ENCODE data around the gene EVPL.

EVPL gene

DNA sequence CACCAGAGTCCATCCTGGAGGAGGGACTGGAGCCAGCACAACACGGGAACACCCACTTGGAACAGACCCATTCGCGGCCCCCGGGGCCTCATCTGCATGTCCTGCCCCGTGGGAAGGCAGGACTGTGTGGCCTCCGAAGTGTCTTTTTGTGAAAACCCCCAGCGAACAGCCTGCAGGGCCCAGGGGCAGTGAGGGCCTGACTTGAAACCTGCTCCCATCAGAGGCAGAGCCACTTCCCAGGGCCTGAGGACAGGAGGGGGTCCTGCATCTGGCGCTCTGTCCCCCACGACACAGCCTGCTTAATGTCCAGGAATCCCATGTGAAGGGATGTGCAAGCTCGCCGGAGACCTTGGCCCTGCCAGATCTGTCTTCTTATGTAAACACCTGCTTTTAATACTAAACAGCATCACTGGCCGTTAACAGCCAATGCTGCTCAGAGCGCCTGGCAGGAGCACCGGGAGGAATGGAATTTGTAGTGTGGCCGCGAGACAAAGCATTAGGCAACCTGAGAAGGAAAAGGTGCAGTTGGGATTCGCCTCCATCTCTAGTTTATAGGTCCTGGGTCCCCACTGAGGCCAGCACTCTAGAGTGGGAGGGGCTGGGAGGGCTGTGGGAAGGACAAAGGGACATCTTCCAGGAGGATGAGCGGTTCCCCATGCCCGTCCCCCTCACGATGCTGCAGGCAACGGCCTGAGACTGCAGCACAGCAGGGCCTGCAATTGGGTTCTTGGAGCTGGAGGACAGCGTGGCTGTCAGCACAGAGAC, 9.6 kb upstream of the EVPL start:
- H3K36me3 Mint-ChIP-seq (ENCODE audit: low read depth): peaks cover 47% of the 10 kb centered on the region
- no peaks in the 10 kb centered on the region for H3K4me1 Mint-ChIP-seq (ENCODE audit: low read depth)
- intact Hi-C loops (cut with micrococcal nuclease): no loop called here
- no peak overlapping the region for H3K4me3 Mint-ChIP-seq
- no peaks in the 10 kb centered on the region for H3K27me3 Mint-ChIP-seq
- no peak overlapping the region for H3K27ac Mint-ChIP-seq
- H3K9me3 Mint-ChIP-seq: no peaks in the 10 kb centered on the region

DNA sequence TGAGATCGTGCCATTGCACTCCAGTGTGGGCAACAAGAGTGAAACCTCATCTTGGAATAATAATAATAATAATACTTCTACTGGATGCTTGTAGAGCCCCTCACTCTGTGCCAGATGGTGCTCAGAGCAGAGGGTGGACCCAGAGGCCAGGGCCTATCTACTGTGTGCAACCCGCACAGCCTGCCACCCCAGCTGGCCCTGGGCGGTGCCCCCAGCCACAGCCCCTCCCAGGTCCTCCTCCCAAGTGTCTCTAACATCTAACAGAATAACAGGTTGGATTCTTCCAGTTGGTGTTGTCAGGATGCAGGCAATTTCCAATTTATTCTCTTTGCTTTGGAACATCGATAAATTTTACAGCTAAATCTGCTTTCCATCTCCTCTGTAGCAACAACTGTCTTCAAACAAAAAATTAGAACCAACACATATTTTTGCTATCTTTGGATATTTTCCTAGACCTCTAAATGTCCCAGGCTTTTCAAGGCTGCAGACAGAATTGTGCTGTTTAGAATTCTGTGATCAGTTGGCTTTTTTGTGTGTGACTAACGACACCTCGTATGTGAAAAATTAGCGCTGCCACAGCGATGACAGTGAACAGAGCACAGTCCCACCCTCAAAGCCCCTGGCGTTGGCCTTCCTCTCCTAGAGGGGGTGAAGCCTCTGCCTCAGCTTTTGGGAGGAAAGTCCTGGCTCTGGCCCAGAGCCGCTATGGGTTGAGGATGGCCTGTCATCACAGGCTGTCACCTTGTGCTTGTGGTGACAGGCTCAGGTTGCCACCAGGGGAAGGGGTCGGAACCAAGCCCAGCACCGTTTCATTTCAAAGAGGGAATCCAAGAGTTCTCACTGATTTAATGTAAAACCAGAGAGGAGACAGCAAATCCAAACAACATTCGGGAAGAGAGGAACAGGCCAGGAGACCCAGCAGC, 7.6 kb upstream of the EVPL start:
- no peaks in the 10 kb centered on the region for H3K9me3 Mint-ChIP-seq
- peaks cover 3% of the 10 kb centered on the region for H3K4me1 Mint-ChIP-seq (ENCODE audit: low read depth)
- no peak overlapping the region for H3K27ac Mint-ChIP-seq
- peaks cover 27% of the 10 kb centered on the region for H3K36me3 Mint-ChIP-seq (ENCODE audit: low read depth)
- intact Hi-C loops (cut with micrococcal nuclease): no loop called here
- peaks cover 4% of the 10 kb centered on the region for H3K27me3 Mint-ChIP-seq
- no peak overlapping the region for H3K4me3 Mint-ChIP-seq

DNA sequence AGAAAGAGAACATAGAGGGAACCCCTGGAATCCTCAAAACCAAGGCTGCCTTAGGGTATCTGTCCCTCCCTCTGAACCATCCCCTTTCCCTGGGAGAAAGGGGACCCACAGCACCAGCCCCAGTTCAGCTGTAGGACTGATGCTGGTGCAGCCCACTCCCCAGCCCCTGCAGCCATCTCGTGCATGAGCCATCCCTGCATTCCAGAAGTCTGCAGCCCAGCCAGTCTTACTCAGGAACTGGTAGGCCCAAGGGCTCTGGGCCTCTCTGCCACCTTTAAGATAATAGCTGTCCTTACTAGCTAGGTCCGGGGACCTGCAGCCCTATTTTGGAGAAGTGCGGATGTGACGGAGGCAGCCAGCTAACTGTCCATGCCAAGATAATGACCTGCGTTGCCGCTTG, 6.0 kb upstream of the EVPL start:
- Mint-ChIP-seq H3K4me1 (ENCODE audit: low read depth) (peaks cover 9% of the 10 kb centered on the region), H3K9me3 (no peaks in the 10 kb centered on the region), H3K27me3 (peaks cover 15% of the 10 kb centered on the region), H3K36me3 (ENCODE audit: low read depth) (peaks cover 12% of the 10 kb centered on the region), H3K4me3 (no peak overlapping the region), H3K27ac (no peak overlapping the region)
- intact Hi-C loops (cut with micrococcal nuclease): no loop called here

- Mint-ChIP-seq H3K27ac (no peak overlapping the region), H3K36me3 (ENCODE audit: low read depth) (peaks cover 9% of the 10 kb centered on the region), H3K4me3 (no peak overlapping the region), H3K27me3 (peaks cover 15% of the 10 kb centered on the region), H3K9me3 (no peaks in the 10 kb centered on the region), H3K4me1 (ENCODE audit: low read depth) (peaks cover 9% of the 10 kb centered on the region)
- intact Hi-C loops (cut with micrococcal nuclease): no loop called here
These were observed 5.6 kb upstream of the EVPL start for GRCh38 chr17:76032780-76033108.

DNA sequence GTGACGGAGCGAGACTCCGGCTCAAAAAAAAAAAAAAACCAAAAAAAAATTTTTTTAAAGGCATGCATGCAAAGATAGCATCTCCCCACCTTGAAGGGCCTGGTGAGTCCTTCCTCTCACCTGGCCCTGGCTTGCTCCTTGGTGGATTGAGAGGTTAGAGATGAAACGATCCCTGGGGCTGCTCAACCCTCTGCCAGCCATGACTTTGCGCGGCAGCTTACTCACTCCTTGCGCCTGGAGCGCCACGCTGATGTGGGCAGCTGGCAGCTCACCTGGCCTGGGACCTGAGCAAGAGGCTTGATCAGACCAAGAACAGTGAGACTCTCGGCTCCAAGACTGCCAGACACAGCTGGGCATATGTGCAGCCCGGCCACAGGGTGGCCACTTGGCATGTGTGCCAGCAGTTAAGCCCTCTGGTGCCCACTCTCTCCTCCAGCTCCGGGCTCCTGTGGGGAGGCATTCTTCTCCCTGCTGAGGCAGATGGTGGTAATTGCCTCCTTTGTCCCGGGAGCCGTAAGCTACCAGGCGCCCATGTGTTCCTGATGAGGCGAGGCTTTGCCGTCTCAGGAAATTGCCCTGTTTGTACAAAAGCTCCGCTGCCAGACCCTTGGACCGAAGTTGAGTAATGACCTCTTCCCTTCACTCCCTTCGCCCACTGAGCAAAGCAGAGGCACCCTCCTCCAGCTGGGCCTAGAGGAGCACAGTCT, 5.1 kb upstream of the EVPL start:
- Mint-ChIP-seq H3K27me3 (peaks cover 17% of the 10 kb centered on the region), H3K4me3 (no peak overlapping the region), H3K27ac (no peak overlapping the region), H3K4me1 (ENCODE audit: low read depth) (peaks cover 9% of the 10 kb centered on the region), H3K36me3 (ENCODE audit: low read depth) (peaks cover 7% of the 10 kb centered on the region), H3K9me3 (no peaks in the 10 kb centered on the region)
- intact Hi-C loops (cut with micrococcal nuclease): no loop called here

DNA sequence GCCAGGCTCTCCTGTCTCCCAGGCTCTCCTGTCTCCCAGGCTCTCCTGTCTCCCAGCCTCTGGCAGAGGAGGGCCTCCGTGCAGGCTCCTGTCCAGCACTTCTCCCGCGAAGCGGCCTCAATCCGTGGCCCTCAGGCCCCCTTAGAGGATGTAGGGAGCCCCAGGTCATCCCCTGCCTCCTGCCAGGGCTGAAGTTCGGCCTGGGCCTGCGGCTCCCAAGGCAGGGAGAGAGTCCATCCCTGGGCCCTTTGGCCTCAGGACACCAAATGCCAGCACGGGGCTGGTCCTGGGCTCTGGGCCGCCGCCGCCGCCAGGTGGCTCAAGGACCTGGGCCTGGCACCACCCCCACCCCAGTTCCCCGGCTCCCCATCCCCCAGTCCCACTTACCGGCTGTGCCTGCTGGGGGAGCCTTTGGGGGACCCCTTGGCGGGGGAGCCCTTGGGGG, 370 bp downstream of the EVPL start:
- H3K27ac Mint-ChIP-seq: no peak overlapping the region
- peaks cover 27% of the 10 kb centered on the region for H3K27me3 Mint-ChIP-seq
- no peaks in the 10 kb centered on the region for H3K36me3 Mint-ChIP-seq (ENCODE audit: low read depth)
- peaks cover 9% of the 10 kb centered on the region for H3K4me1 Mint-ChIP-seq (ENCODE audit: low read depth)
- H3K4me3 Mint-ChIP-seq: no peak overlapping the region
- intact Hi-C loops (cut with micrococcal nuclease): no loop called here
- no peaks in the 10 kb centered on the region for H3K9me3 Mint-ChIP-seq

- intact Hi-C loops (cut with micrococcal nuclease): no loop called here
- Mint-ChIP-seq H3K9me3 (no peaks in the 10 kb centered on the region), H3K4me3 (no peak overlapping the region), H3K27me3 (peaks cover 33% of the 10 kb centered on the region), H3K36me3 (ENCODE audit: low read depth) (no peaks in the 10 kb centered on the region), H3K4me1 (ENCODE audit: low read depth) (peaks cover 9% of the 10 kb centered on the region), H3K27ac (no peak overlapping the region)
These were observed 1.8 kb downstream of the EVPL start for GRCh38 chr17:76025294-76025693.

GRCh38 chr17:76024353-76024752, 2.8 kb downstream of the EVPL start:
- peaks cover 34% of the 10 kb centered on the region for H3K27me3 Mint-ChIP-seq
- H3K36me3 Mint-ChIP-seq (ENCODE audit: low read depth): no peaks in the 10 kb centered on the region
- peaks cover 3% of the 10 kb centered on the region for H3K4me1 Mint-ChIP-seq (ENCODE audit: low read depth)
- no peaks in the 10 kb centered on the region for H3K9me3 Mint-ChIP-seq
- no peak overlapping the region for H3K27ac Mint-ChIP-seq
- intact Hi-C loops (cut with micrococcal nuclease): no loop called here
- H3K4me3 Mint-ChIP-seq: no peak overlapping the region

- peaks cover 29% of the 10 kb centered on the region for H3K27me3 Mint-ChIP-seq
- no peak overlapping the region for H3K27ac Mint-ChIP-seq
- H3K4me1 Mint-ChIP-seq (ENCODE audit: low read depth): no peaks in the 10 kb centered on the region
- no peak overlapping the region for H3K4me3 Mint-ChIP-seq
- intact Hi-C loops (cut with micrococcal nuclease): no loop called here
- no peaks in the 10 kb centered on the region for H3K36me3 Mint-ChIP-seq (ENCODE audit: low read depth)
- H3K9me3 Mint-ChIP-seq: no peaks in the 10 kb centered on the region
These were observed 3.2 kb downstream of the EVPL start for GRCh38 chr17:76023900-76024237.

DNA sequence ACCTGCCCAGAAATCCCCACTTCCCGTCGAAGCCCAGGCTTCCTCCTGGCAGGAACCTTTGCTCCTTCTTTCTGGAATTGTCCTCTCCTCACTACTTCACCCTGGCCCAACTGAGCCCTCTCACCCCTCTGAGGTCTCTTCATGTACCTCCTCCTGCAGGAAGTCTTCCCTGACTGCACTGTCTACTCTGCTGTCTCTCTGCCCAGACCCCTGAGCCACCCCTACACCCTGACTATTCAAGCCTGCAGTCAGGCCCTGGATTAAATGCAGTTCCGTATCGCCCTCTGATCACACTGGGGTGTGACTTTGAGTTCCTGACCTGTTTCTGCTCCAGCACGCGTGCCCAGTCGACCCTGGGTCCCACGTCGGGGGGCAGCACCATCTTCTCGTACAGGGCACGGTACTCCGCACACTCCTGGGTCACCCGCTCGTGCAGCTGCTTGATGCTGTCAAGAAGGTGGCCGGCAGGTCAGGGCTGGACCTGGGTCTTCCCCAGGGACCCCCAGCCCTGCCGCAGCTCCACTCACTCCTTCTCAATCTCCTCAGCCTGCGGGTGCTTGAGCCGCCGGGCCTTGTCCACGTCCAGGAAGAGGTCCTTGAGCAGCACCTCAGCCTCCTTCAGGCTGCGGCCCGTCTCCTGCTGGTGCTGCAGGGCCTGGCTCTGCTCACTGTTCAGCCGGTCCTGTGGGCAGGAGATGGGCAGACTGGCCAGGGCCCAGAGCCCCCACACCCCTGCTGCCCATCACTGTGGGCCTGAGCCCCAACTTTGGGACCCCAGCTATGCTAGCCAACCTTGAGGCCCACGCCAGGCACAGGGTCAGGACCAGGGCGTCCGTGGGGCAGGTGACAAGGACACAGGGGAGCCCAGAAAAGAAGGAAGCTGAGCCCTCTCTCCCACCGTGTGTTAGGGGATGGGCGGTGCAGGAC, 3.9 kb downstream of the EVPL start:
- Mint-ChIP-seq H3K27me3 (peaks cover 27% of the 10 kb centered on the region), H3K36me3 (ENCODE audit: low read depth) (no peaks in the 10 kb centered on the region), H3K4me3 (no peak overlapping the region), H3K27ac (no peak overlapping the region), H3K4me1 (ENCODE audit: low read depth) (no peaks in the 10 kb centered on the region), H3K9me3 (no peaks in the 10 kb centered on the region)
- intact Hi-C loops (cut with micrococcal nuclease): no loop called here

DNA sequence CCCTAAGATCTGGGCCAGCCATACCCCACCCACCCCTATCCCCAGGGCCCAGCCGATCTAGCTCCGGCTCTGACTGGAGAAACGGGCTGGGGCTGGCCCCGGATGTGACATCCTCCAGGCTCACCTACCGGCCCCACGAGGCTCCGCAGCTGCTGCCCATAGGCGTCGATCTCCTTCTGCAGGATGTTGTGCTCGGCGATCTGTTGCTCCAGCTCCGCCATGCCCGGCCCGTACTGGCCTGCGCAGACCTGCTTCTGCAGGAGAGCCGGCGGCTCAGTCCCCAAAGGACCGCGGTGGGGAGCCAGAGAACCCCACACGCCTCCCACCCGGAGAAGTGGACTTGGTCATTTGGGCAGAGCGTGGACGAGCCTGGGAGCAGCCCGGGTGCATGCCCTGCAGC, 4.8 kb downstream of the EVPL start:
- no peak overlapping the region for H3K4me3 Mint-ChIP-seq
- no peaks in the 10 kb centered on the region for H3K36me3 Mint-ChIP-seq (ENCODE audit: low read depth)
- H3K27ac Mint-ChIP-seq: no peak overlapping the region
- peaks cover 25% of the 10 kb centered on the region for H3K27me3 Mint-ChIP-seq
- H3K4me1 Mint-ChIP-seq (ENCODE audit: low read depth): no peaks in the 10 kb centered on the region
- no peaks in the 10 kb centered on the region for H3K9me3 Mint-ChIP-seq
- intact Hi-C loops (cut with micrococcal nuclease): no loop called here

- Mint-ChIP-seq H3K27me3 (peaks cover 29% of the 10 kb centered on the region), H3K27ac (no peak overlapping the region), H3K4me3 (no peak overlapping the region), H3K4me1 (ENCODE audit: low read depth) (no peaks in the 10 kb centered on the region), H3K9me3 (no peaks in the 10 kb centered on the region), H3K36me3 (ENCODE audit: low read depth) (no peaks in the 10 kb centered on the region)
- intact Hi-C loops (cut with micrococcal nuclease): no loop called here
These were observed 7.2 kb downstream of the EVPL start for GRCh38 chr17:76019833-76020467.

DNA sequence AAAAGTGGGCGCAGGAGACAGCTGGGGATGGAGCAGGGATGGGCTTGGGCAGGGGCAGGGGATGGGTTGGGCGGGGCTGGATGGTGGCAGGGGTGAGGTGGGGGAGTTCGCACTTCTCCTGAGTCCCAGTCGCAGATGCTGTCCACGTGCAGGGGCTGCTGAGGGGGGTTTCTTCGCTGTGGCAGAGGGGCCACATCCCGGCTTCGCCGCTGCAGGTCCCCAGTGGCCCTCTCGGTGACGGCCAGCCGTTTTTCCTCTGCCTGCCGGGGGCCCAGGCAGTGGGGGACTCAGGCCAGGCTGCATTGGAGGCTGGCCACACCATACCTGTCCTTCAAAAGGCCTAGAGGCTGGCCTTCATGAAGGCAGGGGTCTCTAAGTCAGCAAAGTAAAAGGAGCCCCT, 8.3 kb downstream of the EVPL start:
- no peaks in the 10 kb centered on the region for H3K9me3 Mint-ChIP-seq
- H3K4me3 Mint-ChIP-seq: no peak overlapping the region
- no peaks in the 10 kb centered on the region for H3K4me1 Mint-ChIP-seq (ENCODE audit: low read depth)
- no peak overlapping the region for H3K27ac Mint-ChIP-seq
- intact Hi-C loops (cut with micrococcal nuclease): no loop called here
- H3K36me3 Mint-ChIP-seq (ENCODE audit: low read depth): no peaks in the 10 kb centered on the region
- peaks cover 33% of the 10 kb centered on the region for H3K27me3 Mint-ChIP-seq
